Astrocyte (in vitro differentiated cells and primary cell): ENCODE data around the gene ACAN. TPM values are rescaled to one million over a fixed set of nuclear protein-coding genes. Genes with fewer than 3 reads are reported as not detected.

Experiments used
- DNase-seq: peaks from one replicate; pipeline ENCODE4 v3.0.0-alpha.2; 2010; ENCODE audit warnings: low read depth
- FAIRE-seq: peaks from 2 replicates; lab custom pipeline; 2011; peaks lifted over from hg19 to GRCh38; lab: Jason Lieb, UNC
- H2AFZ ChIP-seq: 2 replicates; pipeline ENCODE4 v1.6.0; 2012; ENCODE audit warnings: low read depth, low read length, inconsistent platforms
- H3K27ac ChIP-seq: 2 replicates; pipeline ENCODE4 v1.5.1; 2011; ENCODE audit warnings: low read depth, low read length, inconsistent platforms
- H3K27me3 ChIP-seq: 2 replicates; pipeline ENCODE4 v1.6.0; 2011; ENCODE audit warnings: low read length, inconsistent platforms; ENCODE audit not compliant: insufficient read depth
- H3K36me3 ChIP-seq: 2 replicates; pipeline ENCODE4 v1.5.1; 2011; ENCODE audit warnings: low read length, inconsistent platforms; ENCODE audit not compliant: insufficient read depth
- H3K4me1 ChIP-seq: 2 replicates; pipeline ENCODE4 v1.5.1; 2011; ENCODE audit warnings: low read length, inconsistent platforms; ENCODE audit not compliant: insufficient read depth
- H3K4me2 ChIP-seq: 2 replicates; pipeline ENCODE4 v1.6.0; 2012; ENCODE audit warnings: low read length, inconsistent platforms
- H3K4me3 ChIP-seq: 2 replicates; pipeline ENCODE4 v1.5.1; 2011; ENCODE audit warnings: low read depth, mild to moderate bottlenecking, low read length, inconsistent platforms; ENCODE audit not compliant: insufficient read depth
- H3K79me2 ChIP-seq: 2 replicates; pipeline ENCODE4 v1.6.0; 2012; ENCODE audit warnings: mild to moderate bottlenecking, low read length, inconsistent platforms; ENCODE audit not compliant: insufficient read depth
- H3K9ac ChIP-seq: 2 replicates; pipeline ENCODE4 v1.6.0; 2012; ENCODE audit warnings: mild to moderate bottlenecking, low read length, inconsistent platforms
- H3K9me3 ChIP-seq: 2 replicates; pipeline ENCODE4 v1.5.1; 2012; ENCODE audit warnings: low read depth, mild to moderate bottlenecking, low read length, inconsistent platforms; ENCODE audit not compliant: insufficient read depth
- H4K20me1 ChIP-seq: 2 replicates; pipeline ENCODE4 v1.6.0; 2012; ENCODE audit warnings: low read length, inconsistent platforms; ENCODE audit not compliant: insufficient read depth
- H3K27ac Mint-ChIP-seq: one replicate; pipeline ENCODE4 v1.8.0; 2021; ENCODE audit warnings: mild to moderate bottlenecking, mixed read lengths; ENCODE audit not compliant: unreplicated experiment
- H3K27me3 Mint-ChIP-seq: one replicate; pipeline ENCODE4 v1.8.0; 2021; ENCODE audit warnings: low read depth, mixed read lengths; ENCODE audit not compliant: unreplicated experiment
- H3K36me3 Mint-ChIP-seq: one replicate; pipeline ENCODE4 v1.8.0; 2021; ENCODE audit warnings: low read depth, mixed read lengths; ENCODE audit not compliant: unreplicated experiment
- H3K4me1 Mint-ChIP-seq: one replicate; pipeline ENCODE4 v1.8.0; 2021; ENCODE audit warnings: low read depth, mixed read lengths; ENCODE audit not compliant: unreplicated experiment
- H3K4me3 Mint-ChIP-seq: one replicate; pipeline ENCODE4 v1.8.0; 2021; ENCODE audit warnings: mild to moderate bottlenecking, moderate library complexity, mixed read lengths; ENCODE audit not compliant: unreplicated experiment
- H3K9me3 Mint-ChIP-seq: one replicate; pipeline ENCODE4 v1.8.0; 2021; ENCODE audit warnings: mild to moderate bottlenecking, mixed read lengths; ENCODE audit not compliant: unreplicated experiment
- EZH2 ChIP-seq: IDR thresholded peaks from 2 replicates; pipeline ENCODE4 v1.6.1; 2012; ENCODE audit warnings: mild to moderate bottlenecking, low read length, inconsistent platforms; ENCODE audit not compliant: insufficient read depth
- total RNA-seq: library from RNA; stranded (reverse); gene quantifications from 2 replicates; pipeline ENCODE4 v1.2.1, GENCODE V29; 2021
- TF ChIP-seq, protein P1 (sequence below): IDR thresholded peaks from 2 replicates; pipeline ENCODE4 v1.5.1; 2011; ENCODE audit warnings: low read depth, mild to moderate bottlenecking, inconsistent platforms, low read length, moderate library complexity; ENCODE audit not compliant: insufficient read depth

ACAN gene
- total RNA-seq, 1 donor from 2014 or later = 0.34 TPM

DNA sequence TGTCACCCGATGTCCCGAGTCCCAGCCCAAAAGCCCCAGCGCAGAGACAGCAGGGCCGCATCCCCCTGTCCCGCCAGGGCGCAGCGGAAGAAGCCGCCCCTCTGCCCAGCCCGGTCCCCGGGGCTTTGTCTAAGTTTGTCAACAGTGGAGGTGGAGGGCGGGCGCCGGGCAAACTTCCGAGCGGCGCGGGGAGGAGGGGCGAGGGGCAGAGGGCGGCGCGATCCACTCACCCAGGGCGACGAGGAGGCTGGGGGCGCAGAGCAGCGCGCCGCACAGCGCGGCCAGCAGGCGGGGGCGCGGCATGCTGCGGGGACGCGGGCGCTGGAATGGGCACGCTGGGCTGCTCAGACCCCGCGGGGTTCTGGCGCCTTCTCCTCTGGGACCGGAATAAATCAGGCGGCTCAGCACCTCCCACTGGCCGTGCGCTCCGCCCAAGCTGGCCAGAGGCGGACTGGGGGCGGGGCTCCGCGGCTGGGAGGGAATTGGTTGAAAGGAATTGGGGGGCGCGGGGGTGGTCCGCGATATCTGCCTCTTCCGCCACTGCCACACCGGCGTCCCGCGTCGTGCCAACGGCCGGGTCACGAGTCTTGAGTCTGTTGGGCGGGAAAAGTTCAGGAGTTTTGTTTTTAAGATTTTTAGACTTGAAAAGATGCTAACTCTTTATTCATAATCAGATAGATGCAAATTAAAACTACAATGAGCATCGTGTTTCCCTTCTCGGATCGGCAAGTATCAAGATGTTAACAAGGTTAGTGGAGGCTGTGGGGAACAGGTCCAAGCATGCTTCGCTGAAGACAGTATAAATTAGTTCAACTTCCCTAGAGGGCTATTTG is 110.0 kb downstream of the ACAN start, which contains the start of gene MFGE8:
TSS of gene MFGE8 (minus strand) at position 363 of the 833 bp plus-strand sequence. CDS start at position 303, 60 bp downstream.
- Mint-ChIP-seq H3K36me3 (peaks cover 9% of the 10 kb centered on the region), H3K4me3 (peak within 1 kb of the TSS; percentile 92), H3K27ac (peak within 1 kb of the TSS; percentile 53), H3K4me1 (peaks cover 41% of the 10 kb centered on the region), H3K27me3 (no peaks in the 10 kb centered on the region), H3K9me3 (peaks cover 2% of the 10 kb centered on the region)
- Histone ChIP-seq H3K4me3 (peak within 1 kb of the TSS; percentile 86), H2AFZ (peak within 1 kb of the TSS; percentile 54), H3K9me3 (no peaks in the 10 kb centered on the region), H3K79me2 (peaks cover 47% of the 10 kb centered on the region), H3K4me2 (peak within 1 kb of the TSS; percentile 100), H3K4me1 (peaks cover 38% of the 10 kb centered on the region), H3K36me3 (peaks cover 12% of the 10 kb centered on the region), H3K27me3 (no peaks in the 10 kb centered on the region), H3K27ac (peak within 1 kb of the TSS; percentile 88), H4K20me1 (peaks cover 39% of the 10 kb centered on the region), H3K9ac (peak within 1 kb of the TSS; percentile 95)
- TF ChIP-seq, protein P1, sequence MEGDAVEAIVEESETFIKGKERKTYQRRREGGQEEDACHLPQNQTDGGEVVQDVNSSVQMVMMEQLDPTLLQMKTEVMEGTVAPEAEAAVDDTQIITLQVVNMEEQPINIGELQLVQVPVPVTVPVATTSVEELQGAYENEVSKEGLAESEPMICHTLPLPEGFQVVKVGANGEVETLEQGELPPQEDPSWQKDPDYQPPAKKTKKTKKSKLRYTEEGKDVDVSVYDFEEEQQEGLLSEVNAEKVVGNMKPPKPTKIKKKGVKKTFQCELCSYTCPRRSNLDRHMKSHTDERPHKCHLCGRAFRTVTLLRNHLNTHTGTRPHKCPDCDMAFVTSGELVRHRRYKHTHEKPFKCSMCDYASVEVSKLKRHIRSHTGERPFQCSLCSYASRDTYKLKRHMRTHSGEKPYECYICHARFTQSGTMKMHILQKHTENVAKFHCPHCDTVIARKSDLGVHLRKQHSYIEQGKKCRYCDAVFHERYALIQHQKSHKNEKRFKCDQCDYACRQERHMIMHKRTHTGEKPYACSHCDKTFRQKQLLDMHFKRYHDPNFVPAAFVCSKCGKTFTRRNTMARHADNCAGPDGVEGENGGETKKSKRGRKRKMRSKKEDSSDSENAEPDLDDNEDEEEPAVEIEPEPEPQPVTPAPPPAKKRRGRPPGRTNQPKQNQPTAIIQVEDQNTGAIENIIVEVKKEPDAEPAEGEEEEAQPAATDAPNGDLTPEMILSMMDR = no peak
- TF ChIP-seq EZH2 = no peak
- peak; percentile 57 for DNase-seq
- no peak for FAIRE-seq

DNA sequence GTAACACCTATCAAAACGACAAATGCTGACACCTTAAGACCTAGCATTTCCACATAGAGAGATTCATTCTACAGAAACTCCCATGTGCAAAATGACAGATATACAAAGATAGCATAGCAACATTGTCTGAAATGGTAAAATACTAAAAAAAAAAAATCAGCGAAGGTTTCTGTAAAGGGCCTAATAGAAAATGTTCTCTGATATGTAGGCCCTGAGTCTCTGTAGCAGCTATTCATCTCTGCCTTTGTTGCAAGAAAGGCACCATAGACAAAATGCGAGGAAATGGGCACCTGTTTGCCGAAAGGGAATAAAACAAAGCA is 110.6 kb downstream of the ACAN start:
- Histone ChIP-seq H3K27me3 (no peaks in the 10 kb centered on the region), H3K9me3 (no peaks in the 10 kb centered on the region), H3K4me2 (peak overlapping the region; percentile 100), H3K79me2 (peaks cover 41% of the 10 kb centered on the region), H3K27ac (peak overlapping the region; percentile 88), H3K36me3 (peaks cover 11% of the 10 kb centered on the region), H4K20me1 (peaks cover 34% of the 10 kb centered on the region), H3K4me1 (peaks cover 38% of the 10 kb centered on the region), H2AFZ (peak overlapping the region; percentile 54), H3K9ac (peak overlapping the region; percentile 95), H3K4me3 (peak overlapping the region; percentile 86)
- Mint-ChIP-seq H3K27me3 (no peaks in the 10 kb centered on the region), H3K4me3 (peak overlapping the region; percentile 92), H3K9me3 (peaks cover 2% of the 10 kb centered on the region), H3K36me3 (peaks cover 8% of the 10 kb centered on the region), H3K4me1 (peaks cover 41% of the 10 kb centered on the region), H3K27ac (no peak overlapping the region)
- TF ChIP-seq, protein P1 = no peak
- TF ChIP-seq EZH2 = no peak
- FAIRE-seq (no peak), DNase-seq (no peak)

DNA sequence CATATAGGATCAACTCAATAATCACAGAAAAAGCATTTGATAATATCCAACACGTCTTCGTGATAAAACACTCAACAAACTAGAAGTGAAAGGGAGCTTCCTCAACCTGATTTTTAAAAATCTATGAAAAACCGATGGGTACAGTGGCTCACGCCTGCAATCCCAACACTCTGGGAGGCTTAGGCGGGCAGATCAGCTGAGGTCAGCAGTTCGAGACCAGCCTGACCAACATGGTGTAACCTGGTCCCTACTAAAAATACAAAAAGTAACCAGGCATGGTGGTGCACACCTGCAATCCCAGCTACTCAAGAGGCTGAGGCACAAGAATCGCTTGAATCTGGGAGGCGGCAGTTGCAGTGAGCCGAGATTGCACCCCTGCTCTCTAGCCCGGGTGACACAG is 112.1 kb downstream of the ACAN start:
- H3K27ac ChIP-seq = no peak overlapping the region
- peaks cover 35% of the 10 kb centered on the region for H3K4me1 ChIP-seq
- Mint-ChIP-seq H3K4me3 (no peak overlapping the region), H3K9me3 (peaks cover 2% of the 10 kb centered on the region), H3K27ac (no peak overlapping the region), H3K4me1 (peaks cover 33% of the 10 kb centered on the region), H3K27me3 (no peaks in the 10 kb centered on the region), H3K36me3 (peaks cover 2% of the 10 kb centered on the region)
- no peak overlapping the region for H3K4me2 ChIP-seq
- H3K9me3 ChIP-seq = no peaks in the 10 kb centered on the region
- FAIRE-seq (no peak), DNase-seq (no peak)
- no peaks in the 10 kb centered on the region for H3K36me3 ChIP-seq
- H2AFZ ChIP-seq = no peak overlapping the region
- no peak overlapping the region for H3K9ac ChIP-seq
- H4K20me1 ChIP-seq = peaks cover 18% of the 10 kb centered on the region
- no peaks in the 10 kb centered on the region for H3K27me3 ChIP-seq
- TF ChIP-seq, protein P1 = no peak
- no peak for TF ChIP-seq EZH2
- H3K4me3 ChIP-seq = no peak overlapping the region
- peaks cover 25% of the 10 kb centered on the region for H3K79me2 ChIP-seq
